ENCODE measurements around the gene SERPINB2.

The SERPINB2 gene

GRCh38 chr18:63922049-63922448, 34.5 kb downstream of the SERPINB2 start:
- TF ChIP-seq TEAD4 (IDR thresholded peaks at IDR 0.05), result no peak
- TF ChIP-seq YY1 (IDR thresholded peaks at IDR 0.05; ENCODE audit: low read depth), result no peak
- no peak for TF ChIP-seq TCF12 (IDR thresholded peaks at IDR 0.05; ENCODE audit: low read depth)
- no peak for TF ChIP-seq CEBPB (IDR thresholded peaks at IDR 0.05)
- no peak for TF ChIP-seq CREB1 (IDR thresholded peaks at IDR 0.05; ENCODE audit: low read depth)
- no peak for TF ChIP-seq REST (IDR thresholded peaks at IDR 0.05; ENCODE audit: low read depth)
- no peak for TF ChIP-seq USF1 (IDR thresholded peaks at IDR 0.05)
- TF ChIP-seq EGR1 (IDR thresholded peaks at IDR 0.05), result no peak
- no peak for TF ChIP-seq ZBTB7A (IDR thresholded peaks at IDR 0.05; ENCODE audit: low read depth)
- no peak for TF ChIP-seq NFIC (IDR thresholded peaks at IDR 0.05)
- TF ChIP-seq RAD21 (IDR thresholded peaks at IDR 0.05; ENCODE audit: low read depth), result no peak
- TF ChIP-seq TAF1 (IDR thresholded peaks at IDR 0.05; ENCODE audit: low read depth), result no peak
- TF ChIP-seq FOXM1 (IDR thresholded peaks at IDR 0.05; ENCODE audit: borderline replicate concordance, low read depth), result no peak

DNA sequence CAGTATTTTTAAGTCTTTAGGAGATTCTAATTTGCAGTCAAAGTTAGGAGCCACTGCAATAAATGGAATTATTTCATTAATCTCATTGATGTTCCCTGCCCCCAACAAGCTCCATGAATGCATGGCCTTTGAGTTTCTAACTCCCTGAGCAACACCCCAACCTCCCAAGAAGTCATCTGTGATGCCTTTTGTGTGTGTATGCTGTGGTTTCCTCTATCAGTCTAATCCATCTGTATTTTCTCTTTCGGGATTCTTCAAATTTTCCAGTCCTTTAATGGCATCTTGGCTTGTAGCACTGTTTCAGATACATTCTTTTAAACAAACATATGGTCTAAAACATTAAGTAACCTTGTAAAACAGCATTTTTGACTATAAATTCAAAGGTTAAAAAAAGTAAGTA, 37.0 kb downstream of the SERPINB2 start:
- no peak for TF ChIP-seq TCF12 (IDR thresholded peaks at IDR 0.05; ENCODE audit: low read depth)
- no peak for TF ChIP-seq USF1 (IDR thresholded peaks at IDR 0.05)
- TF ChIP-seq ZBTB7A (IDR thresholded peaks at IDR 0.05; ENCODE audit: low read depth), result no peak
- TF ChIP-seq CREB1 (IDR thresholded peaks at IDR 0.05; ENCODE audit: low read depth), result no peak
- TF ChIP-seq TEAD4 (IDR thresholded peaks at IDR 0.05), result no peak
- TF ChIP-seq FOXM1 (IDR thresholded peaks at IDR 0.05; ENCODE audit: borderline replicate concordance, low read depth), result no peak
- no peak for TF ChIP-seq MAX (IDR thresholded peaks at IDR 0.05)
- no peak for TF ChIP-seq CEBPB (IDR thresholded peaks at IDR 0.05)

GRCh38 chr18:63928331-63928730, 40.8 kb downstream of the SERPINB2 start:
- TF ChIP-seq CEBPB (IDR thresholded peaks at IDR 0.05) (no peak), FOXM1 (IDR thresholded peaks at IDR 0.05; ENCODE audit: borderline replicate concordance, low read depth) (no peak), CREB1 (IDR thresholded peaks at IDR 0.05; ENCODE audit: low read depth) (no peak), REST (IDR thresholded peaks at IDR 0.05; ENCODE audit: low read depth) (no peak), NFIC (IDR thresholded peaks at IDR 0.05) (no peak), MAX (IDR thresholded peaks at IDR 0.05) (no peak)

DNA sequence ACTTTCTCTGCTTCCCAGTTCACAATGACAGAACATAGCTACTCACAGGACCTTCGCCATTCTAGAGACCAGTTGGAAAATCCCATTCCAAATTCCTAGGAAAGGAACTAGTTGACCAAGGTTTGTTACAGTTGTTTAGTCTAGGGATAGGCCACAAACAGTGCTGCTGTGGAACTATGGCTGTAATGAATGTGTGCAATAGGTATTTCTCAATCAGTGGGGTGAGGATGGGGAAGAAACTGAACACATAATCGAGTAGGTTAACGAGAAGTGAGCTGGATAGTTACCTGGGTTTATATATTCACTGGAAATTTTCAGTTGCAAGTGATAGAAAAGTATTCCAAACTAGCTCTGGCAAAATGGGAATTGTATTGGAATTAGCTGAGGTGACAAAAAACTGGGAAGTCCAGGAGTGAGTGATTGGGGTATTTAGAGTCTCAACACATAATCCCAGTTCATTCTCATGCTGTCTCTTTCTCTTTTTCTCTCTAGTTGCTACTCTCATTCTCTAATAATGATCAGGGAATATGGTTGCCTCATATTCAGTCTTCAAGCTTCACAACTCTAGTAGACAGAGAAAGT, 43.4 kb downstream of the SERPINB2 start:
- no peak for TF ChIP-seq RAD21 (IDR thresholded peaks at IDR 0.05; ENCODE audit: low read depth)
- no peak for TF ChIP-seq EP300 (IDR thresholded peaks at IDR 0.05; ENCODE audit: borderline replicate concordance)
- no peak for TF ChIP-seq FOXM1 (IDR thresholded peaks at IDR 0.05; ENCODE audit: borderline replicate concordance, low read depth)
- no peak for TF ChIP-seq TAF1 (IDR thresholded peaks at IDR 0.05; ENCODE audit: low read depth)
- no peak for TF ChIP-seq CEBPB (IDR thresholded peaks at IDR 0.05)
- no peak for TF ChIP-seq USF1 (IDR thresholded peaks at IDR 0.05)
- no peak for TF ChIP-seq CREB1 (IDR thresholded peaks at IDR 0.05; ENCODE audit: low read depth)
- TF ChIP-seq EGR1 (IDR thresholded peaks at IDR 0.05), result no peak
- TF ChIP-seq TCF12 (IDR thresholded peaks at IDR 0.05; ENCODE audit: low read depth), result no peak
- no peak for TF ChIP-seq TEAD4 (IDR thresholded peaks at IDR 0.05)
- TF ChIP-seq MAX (IDR thresholded peaks at IDR 0.05), result no peak

DNA sequence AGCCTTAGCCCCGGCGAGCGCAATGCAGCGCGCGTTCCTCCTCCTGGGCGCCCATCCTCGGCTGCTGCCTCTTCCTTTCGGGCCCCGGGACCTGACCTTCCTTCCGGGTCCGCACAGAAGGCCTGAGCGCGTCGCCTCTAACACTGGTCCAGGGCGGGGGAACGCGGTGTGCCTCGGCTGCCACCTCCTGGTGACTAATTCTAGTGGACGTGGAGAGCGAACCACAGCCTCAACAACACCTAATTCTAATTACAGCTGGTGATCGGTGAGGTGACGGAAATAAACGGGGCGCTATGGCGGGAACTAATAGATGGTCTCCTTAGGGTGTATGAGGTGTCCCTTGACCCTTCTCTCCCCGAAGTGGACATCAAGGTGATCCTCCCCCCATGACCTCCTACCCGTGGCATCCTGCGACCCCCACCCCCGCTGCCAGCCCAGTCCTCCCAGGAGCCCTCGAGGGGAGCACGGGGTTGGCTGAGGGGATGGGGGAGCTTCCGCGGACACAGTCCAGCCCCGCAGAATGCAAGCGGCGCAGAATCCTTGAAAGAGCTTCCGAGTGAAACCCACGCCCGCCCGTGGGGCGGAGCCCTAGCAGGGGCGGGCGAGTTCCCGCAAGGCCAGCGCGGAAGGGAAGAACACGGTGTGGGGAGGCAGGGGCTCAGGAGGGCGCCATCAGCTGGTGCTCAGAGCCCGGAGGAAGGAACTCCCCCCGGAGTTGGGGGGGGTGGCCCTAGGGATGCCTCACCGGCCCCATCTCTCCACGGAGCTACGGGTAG, 48.8 kb downstream of the SERPINB2 start:
- TF ChIP-seq YY1 (IDR thresholded peaks at IDR 0.05; ENCODE audit: low read depth), result no peak
- peak; percentile 55 for TF ChIP-seq RAD21 (IDR thresholded peaks at IDR 0.05; ENCODE audit: low read depth)
